GM19372 (cell line): ENCODE data around the gene PDK2.

Source experiments
- ATAC-seq: cut with Tn5 transposase; IDR thresholded peaks from one replicate; pipeline ENCODE4 v1.9.1; 2021; ENCODE audit warnings: mild to moderate bottlenecking, low read depth, moderate library complexity; ENCODE audit not compliant: unreplicated experiment

PDK2 gene

DNA sequence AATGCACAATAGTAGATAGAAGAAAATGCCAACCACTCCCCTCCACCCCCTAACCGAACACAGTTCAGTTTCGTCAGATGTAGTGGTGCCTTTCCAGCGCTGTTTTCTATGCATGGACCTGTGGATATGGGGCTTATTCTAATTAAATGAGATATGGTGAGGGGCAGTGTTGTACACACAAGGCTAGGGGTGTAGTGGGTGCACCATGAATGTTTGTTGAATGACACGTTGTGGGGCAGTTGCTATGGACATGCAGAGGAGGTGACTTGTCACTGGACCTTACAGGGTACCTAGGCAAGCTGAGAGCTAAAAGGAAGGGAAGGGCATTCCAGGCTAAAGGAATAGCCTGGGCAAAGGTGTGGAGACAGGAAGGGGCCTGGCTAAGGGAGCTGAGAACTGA is 3.4 kb downstream of the PDK2 start:
- no peak for ATAC-seq

DNA sequence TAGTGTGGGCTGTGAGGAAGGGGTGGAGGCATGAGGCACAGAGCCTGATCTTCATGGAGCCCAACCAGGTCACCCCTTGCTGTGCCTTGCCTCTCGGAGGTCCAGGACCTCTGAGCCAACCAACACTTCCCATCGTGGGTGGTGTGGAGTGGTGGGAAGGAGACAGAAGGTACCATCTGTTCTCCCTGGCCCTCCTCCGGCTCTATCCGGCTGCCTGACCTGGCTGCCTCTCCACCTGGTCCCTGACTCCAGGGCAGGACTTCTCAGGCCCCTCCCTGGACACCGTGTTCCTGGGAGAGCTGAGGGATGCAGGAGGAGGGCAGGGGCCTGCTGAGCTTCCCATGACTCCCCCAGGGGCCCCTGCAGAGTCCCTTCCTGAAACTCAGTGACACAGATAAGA is 3.9 kb downstream of the PDK2 start:
- ATAC-seq = no peak

DNA sequence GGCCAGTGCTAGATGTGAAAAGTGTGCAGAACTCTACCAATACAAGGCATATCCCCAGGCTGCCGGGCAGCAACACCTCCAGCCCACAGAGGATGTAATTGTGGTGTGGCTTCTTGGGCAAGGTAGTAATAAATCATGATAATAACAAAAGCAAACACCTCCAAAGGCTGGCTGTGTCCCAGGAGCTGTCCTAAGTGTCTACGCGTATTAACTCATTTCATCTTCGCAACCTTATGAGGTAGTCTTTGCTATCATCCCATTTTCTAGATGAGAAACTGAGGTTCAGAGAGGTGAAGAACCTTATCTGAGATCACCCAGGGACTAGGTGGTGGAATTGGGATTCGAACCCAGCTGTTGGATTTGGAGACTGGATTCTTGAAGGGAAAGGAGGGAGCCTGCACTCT is 5.3 kb downstream of the PDK2 start:
- ATAC-seq = no peak

DNA sequence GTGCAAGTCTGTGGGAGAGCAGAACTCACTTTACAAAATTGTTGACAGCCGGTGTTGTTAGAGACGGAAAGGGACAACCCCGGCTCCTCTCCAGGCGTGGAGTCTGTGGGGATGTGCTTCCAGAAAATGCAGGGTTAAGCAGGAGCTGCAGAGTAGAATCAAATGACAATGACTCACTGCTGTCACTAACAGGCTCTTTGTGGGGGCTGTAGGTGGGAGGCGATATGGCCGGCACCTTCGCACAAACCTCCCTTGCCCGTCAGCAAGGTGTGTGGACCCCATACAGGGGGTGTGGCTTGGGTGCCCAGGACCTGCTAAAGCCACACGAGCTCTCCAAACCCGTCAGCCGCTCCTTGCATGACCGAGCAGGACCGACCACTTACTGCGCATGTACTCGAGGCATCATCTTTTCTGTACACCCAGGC is 5.8 kb downstream of the PDK2 start:
- no peak for ATAC-seq

DNA sequence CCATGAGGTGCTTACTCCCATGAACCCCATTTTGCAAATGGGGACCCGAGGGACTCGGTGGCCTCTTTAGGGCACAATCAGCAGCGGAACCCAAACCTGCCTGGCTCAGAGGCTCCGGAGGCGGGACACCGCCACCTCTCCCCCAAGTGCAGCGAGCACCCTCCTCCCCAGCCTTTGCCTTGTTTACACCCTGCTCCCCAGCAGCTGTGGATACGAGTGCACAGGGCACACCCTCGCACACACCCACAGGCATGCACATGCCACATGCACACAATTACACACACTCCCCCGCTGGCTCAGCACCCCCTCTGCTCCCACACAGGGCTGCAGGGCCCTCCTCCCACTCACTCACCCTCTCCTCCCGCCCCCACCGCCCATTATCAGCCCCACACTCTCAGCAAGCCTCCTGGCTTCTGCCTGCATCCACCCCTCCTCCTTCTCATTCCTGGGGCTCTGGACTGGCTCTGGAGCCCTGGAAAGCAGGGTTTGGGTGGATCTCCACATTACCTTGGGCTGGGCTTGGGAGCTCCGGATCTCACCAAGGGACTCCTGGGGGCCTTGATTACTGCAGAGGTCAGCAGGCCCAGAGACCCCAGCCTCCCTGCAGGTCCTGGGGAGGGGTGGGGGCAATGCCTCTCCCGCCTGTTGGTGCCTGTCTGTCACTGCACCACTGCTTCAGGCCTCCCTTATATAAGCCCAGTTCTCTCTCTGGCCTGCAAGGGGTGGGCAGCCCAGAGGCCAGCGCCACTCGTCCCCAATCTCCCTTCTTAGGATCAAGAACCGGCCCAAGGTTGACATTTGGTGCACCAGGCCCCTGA is 6.4 kb downstream of the PDK2 start:
- no peak for ATAC-seq

DNA sequence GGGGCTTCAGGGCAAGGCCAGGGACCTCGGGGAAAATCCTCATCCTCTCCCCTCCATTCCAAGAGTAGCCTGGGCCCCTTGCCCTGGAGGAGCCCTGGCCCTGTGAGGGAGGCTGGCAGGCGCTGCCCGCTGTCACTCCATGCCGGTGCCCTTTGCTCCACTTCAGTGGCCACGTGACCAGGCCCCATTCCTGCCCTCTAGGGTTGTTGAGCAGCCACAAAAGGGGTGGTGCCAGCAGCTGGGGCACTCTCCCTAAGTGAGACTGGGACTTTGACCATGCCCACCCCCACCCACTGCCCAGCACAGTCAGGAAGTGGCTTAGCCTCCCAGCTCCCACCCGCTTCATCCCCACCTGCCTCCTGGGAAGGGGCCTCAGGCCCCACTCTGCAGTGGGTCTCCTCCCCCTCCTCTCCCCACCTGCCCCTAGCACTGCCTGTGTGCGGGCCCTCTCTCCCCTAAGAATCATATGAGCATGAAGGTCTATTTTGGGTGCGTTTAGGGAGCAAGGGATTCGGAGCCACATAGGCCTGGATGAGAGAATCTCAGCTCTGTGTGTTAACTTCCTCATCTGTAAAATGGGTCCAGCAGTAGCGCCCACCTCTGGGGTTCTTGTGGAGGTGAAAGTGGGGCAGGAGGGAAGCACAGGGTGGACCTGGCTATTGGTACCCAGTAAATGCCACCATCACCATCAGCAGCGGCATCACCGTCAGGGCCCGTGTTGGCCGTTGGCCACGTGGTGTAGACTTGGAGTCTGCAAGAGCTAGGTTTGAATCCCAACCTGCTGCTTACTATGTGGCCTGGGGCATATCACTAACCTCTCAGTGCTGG is 7.2 kb downstream of the PDK2 start:
- ATAC-seq = no peak

DNA sequence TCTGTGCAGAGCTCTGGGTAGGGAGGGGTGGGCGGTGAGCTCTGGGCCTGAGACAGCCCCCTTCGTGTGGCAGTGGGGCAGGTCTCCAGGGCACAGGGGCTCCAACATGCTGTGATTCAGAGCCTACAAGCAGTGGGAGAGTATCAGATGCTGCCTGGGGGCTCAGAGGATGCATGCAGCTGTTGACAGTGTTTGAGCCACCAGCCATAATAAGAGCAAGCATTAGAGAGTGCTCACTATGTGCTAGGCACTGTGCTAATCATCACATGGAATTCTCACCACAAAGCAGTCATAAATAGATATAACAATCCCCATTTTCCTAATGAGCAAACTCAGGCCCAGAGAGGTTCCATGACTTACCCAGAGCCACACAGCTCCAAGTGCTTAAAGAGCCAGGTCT is 8.1 kb downstream of the PDK2 start:
- ATAC-seq = no peak

DNA sequence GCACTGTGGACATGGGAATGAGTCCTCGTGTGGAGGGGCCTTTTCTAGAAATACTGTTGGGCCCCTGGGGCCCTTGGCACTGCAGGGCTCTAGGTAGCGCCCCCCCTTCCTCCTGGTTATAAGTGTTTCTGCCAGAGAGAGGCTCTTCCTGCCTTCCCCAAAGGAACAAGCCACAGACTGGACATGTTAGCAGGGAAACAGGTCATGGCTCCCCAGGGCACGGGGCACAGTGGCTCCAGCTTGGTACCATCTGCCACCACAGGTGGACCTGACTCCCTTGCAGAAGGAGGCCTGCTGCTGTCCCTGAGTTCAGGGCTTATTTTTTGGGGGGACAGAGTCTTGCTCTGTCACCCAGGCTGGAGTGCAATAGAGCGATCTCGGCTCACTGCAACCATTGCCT is 8.8 kb downstream of the PDK2 start:
- no peak for ATAC-seq

DNA sequence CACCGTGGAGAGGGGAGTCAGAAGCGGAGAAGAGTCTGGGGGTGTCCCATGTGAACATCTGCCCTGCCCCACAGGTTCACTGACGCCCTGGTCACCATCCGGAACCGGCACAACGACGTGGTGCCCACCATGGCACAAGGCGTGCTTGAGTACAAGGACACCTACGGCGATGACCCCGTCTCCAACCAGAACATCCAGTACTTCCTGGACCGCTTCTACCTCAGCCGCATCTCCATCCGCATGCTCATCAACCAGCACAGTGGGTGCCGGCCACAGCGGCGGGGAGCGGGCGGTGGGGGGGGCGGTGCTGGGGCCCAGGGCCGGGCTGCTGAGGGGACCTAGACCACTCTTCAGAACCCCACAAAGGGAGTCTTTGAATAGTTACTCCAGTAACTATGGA is 10.7 kb downstream of the PDK2 start:
- ATAC-seq = no peak

DNA sequence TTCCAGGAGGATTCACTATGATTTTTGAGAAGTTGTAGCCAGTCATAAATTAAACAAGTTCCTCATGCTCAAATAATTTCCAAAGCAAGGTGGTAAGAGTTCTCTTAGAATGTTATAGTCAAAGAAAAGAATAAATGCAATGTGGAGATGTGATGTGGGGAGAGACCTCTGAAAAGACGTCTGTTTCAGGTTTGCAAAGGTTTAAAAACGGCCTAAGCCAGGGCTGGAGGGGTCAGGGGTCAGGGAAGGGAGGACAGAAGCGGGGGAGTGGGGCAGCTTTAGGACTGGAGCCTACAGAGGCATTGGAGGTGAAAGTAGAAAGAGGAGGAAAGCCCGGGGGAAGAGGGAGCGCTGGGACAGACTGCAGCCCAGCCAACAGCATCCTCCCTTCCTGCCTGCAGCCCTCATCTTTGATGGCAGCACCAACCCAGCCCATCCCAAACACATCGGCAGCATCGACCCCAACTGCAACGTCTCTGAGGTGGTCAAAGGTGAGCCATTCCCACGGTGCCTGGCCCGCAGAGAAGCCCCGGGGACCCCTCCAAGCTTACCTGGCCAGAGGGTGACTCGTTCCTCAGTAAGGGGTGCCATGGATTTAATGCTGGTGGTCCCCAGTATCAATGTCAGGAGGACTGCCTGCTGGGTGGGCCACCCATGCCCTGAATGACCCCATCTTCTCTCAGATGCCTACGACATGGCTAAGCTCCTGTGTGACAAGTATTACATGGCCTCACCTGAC is 11.4 kb downstream of the PDK2 start:
- ATAC-seq = no peak

DNA sequence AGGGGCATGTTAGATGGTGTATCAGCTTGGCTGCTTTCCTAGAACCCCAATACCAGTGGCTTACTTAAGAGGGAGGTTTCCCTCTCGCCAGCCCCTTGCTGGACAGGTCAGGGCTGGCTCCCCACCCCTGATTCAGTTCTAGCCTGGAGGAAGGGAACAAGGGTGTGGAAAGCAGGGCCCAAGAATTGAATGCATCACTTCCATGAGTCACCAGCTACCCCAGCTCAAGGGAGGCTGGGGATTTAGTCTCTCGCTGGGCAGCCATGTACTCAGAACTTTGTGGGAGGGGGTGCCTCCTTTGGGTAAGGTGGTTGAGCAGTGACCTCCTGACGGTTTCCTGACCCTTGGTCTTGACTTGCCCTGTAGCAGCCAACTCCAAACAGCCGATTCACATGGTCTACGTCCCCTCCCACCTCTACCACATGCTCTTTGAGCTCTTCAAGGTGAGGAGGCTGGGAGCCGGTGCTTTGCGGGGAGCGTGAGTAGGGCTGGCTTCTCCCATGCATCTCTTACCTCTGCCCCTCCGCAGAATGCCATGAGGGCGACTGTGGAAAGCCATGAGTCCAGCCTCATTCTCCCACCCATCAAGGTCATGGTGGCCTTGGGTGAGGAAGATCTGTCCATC is 12.8 kb downstream of the PDK2 start:
- ATAC-seq = no peak

DNA sequence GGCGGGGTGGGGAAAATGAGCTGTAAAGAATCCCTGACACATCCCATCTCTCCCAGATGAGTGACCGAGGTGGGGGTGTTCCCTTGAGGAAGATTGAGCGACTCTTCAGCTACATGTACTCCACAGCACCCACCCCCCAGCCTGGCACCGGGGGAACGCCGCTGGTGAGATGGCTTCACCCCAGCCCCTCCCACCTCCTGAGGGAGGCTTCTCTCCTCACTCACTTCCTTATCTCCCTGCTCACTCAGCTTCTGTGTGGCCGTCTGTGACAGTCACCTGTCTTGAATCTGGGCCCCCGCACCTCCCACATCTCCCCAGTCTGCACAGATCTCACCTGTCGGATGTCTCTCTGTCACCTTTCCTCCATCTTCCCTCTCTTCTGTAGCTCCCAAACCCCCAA is 13.4 kb downstream of the PDK2 start:
- ATAC-seq = no peak

DNA sequence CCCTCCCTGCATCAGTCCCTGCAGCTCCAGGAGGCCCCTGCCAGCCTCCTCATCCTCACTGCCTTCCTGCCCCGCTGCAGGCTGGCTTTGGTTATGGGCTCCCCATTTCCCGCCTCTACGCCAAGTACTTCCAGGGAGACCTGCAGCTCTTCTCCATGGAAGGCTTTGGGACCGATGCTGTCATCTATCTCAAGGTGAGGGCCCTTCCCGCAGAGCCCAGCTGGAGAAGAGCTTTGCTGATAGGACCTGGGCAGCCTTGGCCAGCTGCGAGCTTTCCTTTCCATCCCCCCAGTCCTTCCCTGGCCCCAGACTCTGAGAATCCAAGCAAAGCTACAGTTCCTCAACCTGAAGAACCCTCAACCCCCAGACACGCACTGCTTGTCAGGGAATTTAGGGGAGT is 14.1 kb downstream of the PDK2 start:
- no peak for ATAC-seq

DNA sequence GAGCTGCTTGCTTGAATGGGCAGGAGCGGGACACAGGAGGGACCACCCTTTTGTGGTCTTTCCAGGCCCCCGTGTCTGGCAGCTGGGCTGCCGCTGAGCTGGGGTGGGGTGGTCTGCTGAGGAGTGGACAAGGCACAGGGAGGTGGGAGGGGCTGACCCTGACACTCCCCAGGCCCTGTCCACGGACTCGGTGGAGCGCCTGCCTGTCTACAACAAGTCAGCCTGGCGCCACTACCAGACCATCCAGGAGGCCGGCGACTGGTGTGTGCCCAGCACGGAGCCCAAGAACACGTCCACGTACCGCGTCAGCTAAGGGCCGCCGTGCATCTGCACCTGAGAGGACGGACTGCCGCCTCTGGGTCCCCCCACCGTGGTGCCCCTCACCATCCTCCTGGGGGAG is 14.6 kb downstream of the PDK2 start:
- no peak for ATAC-seq

DNA sequence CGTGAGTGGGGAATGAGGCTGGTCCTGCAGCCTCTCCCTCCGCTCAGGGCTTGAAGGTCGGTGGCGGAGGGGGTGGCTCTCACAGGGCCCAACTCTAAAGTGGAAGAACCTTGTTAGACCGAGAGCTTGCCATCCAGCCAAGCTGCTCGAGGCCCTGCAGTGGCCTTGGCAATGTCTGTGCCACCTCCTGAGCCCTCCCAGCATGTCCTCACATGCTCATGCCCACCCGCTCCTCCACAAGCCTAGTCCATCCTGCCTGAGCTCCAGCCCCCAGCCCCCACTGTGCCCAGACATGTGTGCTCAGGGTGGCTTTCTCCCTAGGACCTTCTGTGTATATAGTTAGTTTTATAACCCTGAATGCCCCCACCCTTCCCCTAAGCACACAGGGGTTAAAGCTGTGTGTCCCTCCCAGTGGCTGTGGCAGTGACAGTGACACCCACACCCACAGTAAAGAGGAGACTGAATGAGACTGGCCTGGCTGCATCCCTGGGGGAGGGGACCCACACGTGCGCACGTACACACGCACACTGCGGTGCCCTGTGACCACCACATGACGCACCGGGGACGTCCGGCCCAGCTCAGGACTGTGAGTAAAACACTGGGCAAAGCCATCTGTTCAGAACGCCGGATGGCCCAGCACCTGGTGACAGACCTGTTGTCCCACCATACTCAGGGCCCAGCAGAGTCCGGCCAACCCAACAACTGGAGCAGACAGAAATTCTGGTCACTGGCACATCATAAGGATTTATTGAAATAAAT is 15.6 kb downstream of the PDK2 start:
- no peak for ATAC-seq

DNA sequence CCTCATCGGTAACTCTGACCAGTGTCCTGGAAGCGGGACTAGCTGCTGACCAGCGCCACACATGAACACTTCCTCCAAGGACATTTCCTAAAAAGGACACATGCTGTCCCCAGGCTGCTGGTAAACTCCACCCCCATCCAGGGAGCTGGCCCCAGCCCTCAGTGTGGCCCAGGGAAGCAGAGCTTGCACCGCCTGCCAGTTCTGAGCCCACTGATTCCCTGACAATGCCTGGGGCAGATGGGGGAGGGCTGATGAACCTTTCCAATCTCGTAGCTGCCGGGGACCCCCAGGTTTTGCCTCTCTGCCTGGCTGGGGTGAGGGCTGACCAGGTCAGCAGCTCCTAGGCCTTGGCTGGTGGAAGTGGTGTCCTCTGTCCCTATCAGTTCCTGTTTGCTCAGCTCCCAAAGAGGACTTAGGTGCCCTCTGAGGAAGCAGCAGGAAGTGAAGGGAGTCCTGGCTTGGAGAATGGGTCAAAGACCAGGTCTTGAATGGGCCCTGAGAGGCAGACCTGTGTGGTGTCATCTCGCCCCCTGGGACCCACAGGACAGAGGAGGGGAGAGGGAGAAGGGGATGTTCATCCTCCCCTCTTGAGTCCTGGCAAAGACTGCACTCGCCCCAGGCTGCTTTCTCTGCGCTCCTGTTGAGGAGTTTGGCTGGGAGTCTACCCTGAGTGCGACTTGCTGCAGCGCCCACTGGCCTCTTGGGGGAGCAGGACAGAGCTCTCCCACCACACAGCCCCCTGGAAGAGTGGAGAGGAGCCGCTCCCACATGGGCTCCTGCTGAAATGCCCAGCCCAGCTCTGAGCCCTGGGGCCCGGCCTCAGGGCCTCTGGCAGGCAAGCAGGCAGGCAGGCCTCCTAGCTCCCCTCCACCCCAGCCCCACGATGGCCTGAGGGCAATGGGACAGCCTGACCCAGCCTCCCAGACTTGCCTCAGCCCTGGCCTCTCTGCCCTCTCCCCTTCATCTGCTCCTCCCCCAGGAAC is 16.8 kb downstream of the PDK2 start:
- ATAC-seq = no peak

DNA sequence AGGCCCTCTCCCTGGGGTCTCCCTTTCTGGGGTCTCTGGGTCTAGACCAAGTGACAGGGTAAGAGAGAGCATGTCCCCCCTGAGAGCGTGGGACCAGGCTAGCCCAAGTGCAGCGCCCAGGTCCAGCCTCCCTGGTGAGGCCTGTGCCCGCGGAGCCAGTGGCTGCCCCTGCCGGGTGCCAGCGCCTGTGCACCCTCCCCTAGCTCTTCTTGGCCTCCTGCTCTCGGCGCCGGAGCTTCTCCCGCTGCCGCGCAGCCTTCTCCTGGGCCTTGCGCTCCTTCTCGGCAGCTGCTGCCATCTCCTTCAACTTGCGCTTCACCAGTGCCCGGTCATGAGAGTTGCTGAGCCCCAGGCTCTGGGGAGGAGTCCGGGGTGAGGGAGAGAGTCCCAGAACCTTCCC is 17.5 kb downstream of the PDK2 start:
- ATAC-seq = no peak

DNA sequence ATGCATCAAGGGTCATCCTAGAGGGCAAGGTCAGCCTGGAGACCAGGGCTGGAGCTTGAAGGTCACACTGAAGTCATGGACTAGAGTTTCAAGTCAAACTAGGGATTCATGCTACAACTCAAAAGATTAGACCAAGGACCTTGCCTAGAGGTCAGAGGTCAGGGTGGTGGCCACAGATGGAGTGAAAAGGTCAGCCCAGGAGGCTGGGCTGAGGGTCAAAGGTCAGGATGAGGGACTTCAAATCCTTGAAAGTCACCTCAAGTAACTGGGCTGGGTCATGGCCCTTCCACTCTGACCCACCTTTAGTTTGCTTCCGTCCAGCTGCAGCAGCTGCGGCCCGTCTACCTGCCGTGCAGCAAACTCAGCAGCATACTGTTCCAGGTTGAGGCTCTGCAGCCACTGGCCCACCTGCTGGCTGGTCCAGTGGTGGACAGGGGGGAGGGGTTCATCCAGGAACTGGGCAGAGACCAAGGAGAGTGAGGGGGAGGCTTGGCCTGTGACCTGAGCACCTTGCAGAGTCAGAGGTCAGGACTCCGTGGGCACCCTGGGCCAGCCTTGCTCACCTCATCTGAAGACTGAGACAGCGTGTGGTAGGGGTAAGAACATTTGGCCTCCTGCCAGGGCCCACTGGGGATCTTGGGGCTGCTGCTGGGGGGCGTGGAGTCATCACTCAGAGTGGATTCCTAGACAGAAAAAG is 18.6 kb downstream of the PDK2 start:
- ATAC-seq = no peak
